DOHH2 (cell line): ENCODE data around the gene PCYT1A.

Source experiments
- CTCF ChIP-seq: fragments of 200-600 bp; sonication (generic); IDR thresholded peaks from one replicate; pipeline ENCODE4 v1.5.1; 2014; ENCODE audit warnings: antibody characterized with exemption, mild to moderate bottlenecking, low read depth, low read length; ENCODE audit not compliant: poor library complexity, severe bottlenecking
- EZH2phosphoT487 ChIP-seq: fragments of 200-600 bp; sonication (generic); IDR thresholded peaks from 2 replicates; pipeline ENCODE4 v1.6.1; 2017; ENCODE audit warnings: borderline replicate concordance, mild to moderate bottlenecking, antibody characterized with exemption, low read length, moderate library complexity, mixed read lengths

GRCh38 chr3:196298521-196298920, 11.0 kb upstream of the PCYT1A start:
- TF ChIP-seq CTCF (no peak), EZH2phosphoT487 (no peak)
